Measurements from ENCODE around the gene NACAD. TPM values are rescaled to one million over a fixed set of nuclear protein-coding genes. Genes with fewer than 3 reads are reported as not detected.

The NACAD gene
- total RNA-seq, 4 donors from 2014 or later = 0.89 to 2.0 (median 1.7) TPM

DNA sequence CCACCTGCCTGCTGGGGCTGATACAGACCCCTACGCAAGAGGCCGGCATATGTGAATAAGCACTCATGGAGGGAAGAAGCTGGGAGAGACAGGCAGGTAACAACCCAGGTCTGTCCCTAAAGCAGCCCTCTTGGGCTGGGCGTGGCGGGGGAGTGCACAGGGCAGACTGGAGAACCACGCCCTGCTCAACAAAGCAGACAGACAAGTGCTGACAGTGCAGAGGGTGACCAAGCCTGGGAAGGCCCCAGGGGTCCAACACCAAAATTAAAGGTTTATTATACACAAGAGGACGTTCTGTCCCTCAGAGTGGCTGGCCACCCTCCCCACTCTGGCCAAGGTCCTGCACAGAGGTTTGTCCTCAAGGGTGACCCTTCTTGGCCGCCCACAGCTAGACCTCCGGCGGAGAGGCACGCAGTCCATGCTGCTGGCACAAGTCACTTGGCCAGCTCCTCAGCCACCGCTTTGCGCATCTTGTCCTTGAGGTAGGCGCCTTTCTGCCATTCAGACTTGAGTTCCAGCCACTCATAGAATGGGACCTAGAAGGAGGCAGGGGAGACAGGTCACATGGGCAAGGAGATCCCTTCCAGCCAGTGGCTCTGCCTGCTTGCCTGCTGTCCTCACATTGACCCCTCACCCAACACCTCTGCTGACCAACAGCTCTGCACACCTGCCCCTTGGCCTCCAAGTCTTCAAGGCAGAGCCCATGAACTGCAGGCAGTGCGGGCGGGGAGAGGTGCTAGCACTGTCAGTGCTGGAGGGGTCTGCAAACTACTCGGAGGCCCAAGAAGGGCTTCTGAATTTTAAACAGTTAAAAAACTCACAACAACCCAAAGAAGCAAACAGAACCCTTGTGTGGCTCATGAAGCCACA is 11.4 kb upstream of the NACAD start:
- WGBS, 2 donors = 80 to 81% methylated on average over 16 of the region's 16 CpGs
- H3K4me3 ChIP-seq (ENCODE audit: low read depth, poor library complexity, severe bottlenecking) = no peak overlapping the region
- intact Hi-C loops (cut with DNase I; ENCODE audit: low total_unique reads) = no loop called here
- no peak for TF ChIP-seq POLR2A (IDR thresholded peaks at IDR 0.05)
- TF ChIP-seq, protein P1, sequence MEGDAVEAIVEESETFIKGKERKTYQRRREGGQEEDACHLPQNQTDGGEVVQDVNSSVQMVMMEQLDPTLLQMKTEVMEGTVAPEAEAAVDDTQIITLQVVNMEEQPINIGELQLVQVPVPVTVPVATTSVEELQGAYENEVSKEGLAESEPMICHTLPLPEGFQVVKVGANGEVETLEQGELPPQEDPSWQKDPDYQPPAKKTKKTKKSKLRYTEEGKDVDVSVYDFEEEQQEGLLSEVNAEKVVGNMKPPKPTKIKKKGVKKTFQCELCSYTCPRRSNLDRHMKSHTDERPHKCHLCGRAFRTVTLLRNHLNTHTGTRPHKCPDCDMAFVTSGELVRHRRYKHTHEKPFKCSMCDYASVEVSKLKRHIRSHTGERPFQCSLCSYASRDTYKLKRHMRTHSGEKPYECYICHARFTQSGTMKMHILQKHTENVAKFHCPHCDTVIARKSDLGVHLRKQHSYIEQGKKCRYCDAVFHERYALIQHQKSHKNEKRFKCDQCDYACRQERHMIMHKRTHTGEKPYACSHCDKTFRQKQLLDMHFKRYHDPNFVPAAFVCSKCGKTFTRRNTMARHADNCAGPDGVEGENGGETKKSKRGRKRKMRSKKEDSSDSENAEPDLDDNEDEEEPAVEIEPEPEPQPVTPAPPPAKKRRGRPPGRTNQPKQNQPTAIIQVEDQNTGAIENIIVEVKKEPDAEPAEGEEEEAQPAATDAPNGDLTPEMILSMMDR (IDR thresholded peaks at IDR 0.05) = no peak
- no peak for DNase-seq (ENCODE audit: low spot score in 2 of 2)

DNA sequence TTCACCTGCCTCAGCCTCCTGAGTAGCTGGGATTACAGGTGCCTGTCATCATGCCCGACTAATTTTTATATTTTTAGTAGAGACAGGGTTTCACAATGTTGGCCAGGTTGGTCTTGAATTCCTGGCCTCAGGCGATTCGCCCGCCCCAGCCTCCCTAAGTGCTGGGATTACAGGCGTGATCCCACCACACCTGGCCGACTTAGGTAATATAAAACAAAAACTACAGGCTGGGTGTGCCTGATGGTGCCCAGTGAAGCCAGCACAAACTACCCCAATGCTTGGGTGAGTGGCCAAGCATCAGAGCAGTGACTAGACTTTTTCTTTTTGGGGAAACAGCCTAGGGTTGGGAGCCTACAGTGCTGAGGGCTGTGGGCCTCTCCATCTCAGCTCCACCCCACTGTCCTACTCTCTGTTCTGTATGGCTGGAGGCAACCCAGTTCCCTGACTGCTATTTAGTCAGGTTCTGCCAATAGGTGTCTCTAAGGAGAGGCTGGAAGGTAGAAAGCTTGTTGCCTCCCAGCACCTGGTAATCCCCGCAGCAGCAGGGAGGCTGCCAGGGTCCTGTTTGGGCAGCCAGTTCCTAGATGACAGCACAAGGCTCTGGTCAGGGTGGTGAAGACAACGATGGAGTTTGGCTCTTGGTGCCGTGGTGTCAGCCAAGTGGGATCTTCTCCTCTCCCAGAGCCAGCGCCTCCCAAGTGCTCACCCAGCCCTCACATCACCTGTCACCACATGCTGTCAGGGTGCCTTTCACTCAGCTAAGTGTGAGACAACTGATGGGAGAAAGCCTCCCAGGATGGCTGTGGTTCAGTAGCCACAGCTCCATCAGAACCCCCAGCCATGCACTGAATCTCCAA is 10.4 kb upstream of the NACAD start:
- 65 to 66% methylated on average over 7 to 10 of the region's 10 CpGs for WGBS, 2 donors
- TF ChIP-seq, protein P1 (IDR thresholded peaks at IDR 0.05) = no peak
- TF ChIP-seq POLR2A (IDR thresholded peaks at IDR 0.05) = no peak

DNA sequence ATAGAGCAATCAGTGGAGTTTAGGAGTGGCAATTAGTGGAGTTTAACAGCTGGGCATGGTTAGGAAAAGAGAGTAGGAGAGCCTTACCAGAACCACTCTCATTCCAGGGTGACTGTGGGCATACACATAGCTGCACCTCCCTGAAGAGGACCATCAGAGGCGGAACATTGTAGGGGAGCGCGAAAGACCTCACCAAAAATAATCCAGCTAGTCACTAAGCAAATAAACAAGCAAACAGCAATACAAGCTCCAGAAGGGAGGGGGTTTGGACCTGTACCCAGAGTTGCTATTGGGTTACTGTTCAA is 4.1 kb upstream of the NACAD start:
- H3K4me3 ChIP-seq (ENCODE audit: low read depth, poor library complexity, severe bottlenecking) = no peak overlapping the region
- DNase-seq (ENCODE audit: low spot score in 2 of 2) = no peak
- intact Hi-C loops (cut with DNase I; ENCODE audit: low total_unique reads) = no loop called here
- WGBS, 2 donors = 76 to 83% methylated on average over 3 of the region's 3 CpGs
- no peak for TF ChIP-seq POLR2A (IDR thresholded peaks at IDR 0.05)
- TF ChIP-seq, protein P1 (IDR thresholded peaks at IDR 0.05) = no peak

More for the DNA sequence above, 10.4 kb upstream of the NACAD start:
- H3K4me3 ChIP-seq (ENCODE audit: low read depth, poor library complexity, severe bottlenecking) = no peak overlapping the region
- DNase-seq (ENCODE audit: low spot score in 2 of 2) = no peak
- intact Hi-C loops (cut with DNase I; ENCODE audit: low total_unique reads) = no loop called here

DNA sequence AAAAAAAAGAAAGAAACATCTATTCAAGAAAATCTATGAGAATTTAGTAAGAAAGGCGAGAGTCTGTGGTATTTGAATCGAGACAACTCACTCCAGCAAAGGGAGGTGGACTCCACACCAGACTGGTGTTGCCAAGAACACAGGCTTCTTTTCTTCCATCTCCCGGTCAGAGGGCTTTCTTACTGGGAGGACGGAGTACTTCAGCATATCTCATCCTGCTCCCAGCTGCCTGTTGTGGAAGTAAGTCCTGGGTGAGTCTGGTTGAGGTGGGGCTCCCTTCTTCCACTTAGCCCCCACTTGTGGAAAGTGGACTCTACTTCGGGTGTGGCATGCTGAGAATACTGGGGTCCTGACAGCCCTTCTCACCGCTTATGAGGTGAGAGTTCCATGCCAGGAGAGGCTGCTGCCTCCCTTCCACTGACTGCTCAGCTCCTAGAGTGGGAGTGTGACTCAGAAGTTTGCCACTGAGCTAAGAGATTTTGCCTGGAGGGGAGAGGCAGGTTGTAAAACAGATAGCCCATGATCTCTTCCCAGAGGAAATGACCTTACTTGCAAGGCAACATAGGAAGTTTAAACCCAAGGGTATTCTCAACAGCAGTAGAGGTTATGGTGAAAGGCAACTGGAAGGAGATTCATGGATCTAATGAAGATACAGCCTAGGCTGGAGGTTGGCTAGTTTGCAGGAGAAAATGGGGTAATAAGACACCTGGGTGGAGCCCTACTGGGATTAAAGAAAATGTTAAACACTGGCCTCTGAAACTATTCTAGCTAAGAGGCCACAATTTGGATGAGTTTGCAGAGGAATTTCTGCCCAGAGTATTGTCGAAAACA is 3.5 kb upstream of the NACAD start:
- no peak for DNase-seq (ENCODE audit: low spot score in 2 of 2)
- H3K4me3 ChIP-seq (ENCODE audit: low read depth, poor library complexity, severe bottlenecking) = no peak overlapping the region
- intact Hi-C loops (cut with DNase I; ENCODE audit: low total_unique reads) = no loop called here
- TF ChIP-seq POLR2A (IDR thresholded peaks at IDR 0.05) = no peak
- TF ChIP-seq, protein P1 (IDR thresholded peaks at IDR 0.05) = no peak
- WGBS, 2 donors = 58 to 73% methylated on average over 7 of the region's 7 CpGs

DNA sequence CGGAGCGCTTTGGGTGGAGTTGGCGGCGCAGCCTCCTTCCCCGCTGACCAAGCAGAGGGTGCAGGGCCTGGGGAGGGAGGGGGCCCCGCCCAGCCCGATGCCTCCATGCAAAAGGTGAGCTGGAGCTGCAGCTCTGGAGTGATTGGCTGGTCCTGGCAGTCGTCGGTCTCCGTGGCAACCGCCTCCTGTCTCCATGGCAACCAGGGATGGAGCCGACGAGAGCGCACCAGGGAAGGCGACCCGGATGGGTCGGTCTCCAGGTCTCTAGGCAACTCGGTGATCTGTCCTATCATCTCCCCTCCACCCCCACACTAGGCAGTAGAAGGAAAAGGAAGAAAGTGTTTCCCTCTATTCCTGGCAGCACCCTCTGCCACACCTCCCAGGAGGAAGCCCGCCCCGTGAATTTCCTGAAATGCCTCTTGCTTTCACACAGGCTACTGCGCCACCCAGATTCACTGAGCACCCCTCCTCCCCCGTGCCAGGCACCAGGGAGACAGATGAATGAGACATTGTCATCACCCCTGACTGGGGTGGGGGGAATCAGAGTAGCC is 647 bp upstream of the NACAD start:
- H3K4me3 ChIP-seq (ENCODE audit: low read depth, poor library complexity, severe bottlenecking) = no peak overlapping the region
- intact Hi-C loops (cut with DNase I; ENCODE audit: low total_unique reads) = no loop called here
- no peak for TF ChIP-seq POLR2A (IDR thresholded peaks at IDR 0.05)
- TF ChIP-seq, protein P1 (IDR thresholded peaks at IDR 0.05) = no peak
- DNase-seq (ENCODE audit: low spot score in 2 of 2) = no peak
- WGBS, 2 donors = 2% methylated on average over 19 to 20 of the region's 22 CpGs
